Hepatocyte (in vitro differentiated cells): ENCODE measurements around the gene GRP. TPM values are rescaled to one million over a fixed set of nuclear protein-coding genes. Genes with fewer than 3 reads are reported as not detected.

Experiments used
- DNase-seq: peaks from one replicate; pipeline ENCODE4 v3.0.0-alpha.2; 2016; ENCODE audit warnings: low spot score
- H2AFZ ChIP-seq: fragments of 200-600 bp; sonication (generic); 2 replicates; pipeline ENCODE4 v1.6.0; 2016; ENCODE audit warnings: antibody characterized with exemption, mild to moderate bottlenecking
- H3K27ac ChIP-seq: fragments of 200-600 bp; sonication (generic); 2 replicates; pipeline ENCODE4 v1.5.1; 2016; ENCODE audit warnings: mild to moderate bottlenecking
- H3K27me3 ChIP-seq: fragments of 200-600 bp; sonication (generic); 2 replicates; pipeline ENCODE4 v1.6.1; 2016
- H3K36me3 ChIP-seq: fragments of 200-600 bp; sonication (generic); replicated peaks from 2 replicates; pipeline ENCODE4 v1.5.1; 2016; ENCODE audit warnings: low read depth; ENCODE audit not compliant: insufficient read depth
- H3K4me1 ChIP-seq: fragments of 200-600 bp; sonication (generic); 2 replicates; pipeline ENCODE4 v1.5.1; 2016; ENCODE audit warnings: mild to moderate bottlenecking, moderate library complexity; ENCODE audit not compliant: insufficient read depth
- H3K4me2 ChIP-seq: fragments of 200-600 bp; sonication (generic); 2 replicates; pipeline ENCODE4 v1.6.0; 2016
- H3K4me3 ChIP-seq: fragments of 200-600 bp; sonication (generic); 2 replicates; pipeline ENCODE4 v1.5.1; 2016; ENCODE audit warnings: mild to moderate bottlenecking
- H3K79me2 ChIP-seq: fragments of 200-600 bp; sonication (generic); 2 replicates; pipeline ENCODE4 v1.6.0; 2017; ENCODE audit warnings: mild to moderate bottlenecking
- H3K9me2 ChIP-seq: fragments of 200-600 bp; sonication (generic); replicated peaks from 2 replicates; pipeline ENCODE4 v1.6.0; 2017; ENCODE audit warnings: mild to moderate bottlenecking; ENCODE audit not compliant: insufficient read depth
- H3K9me3 ChIP-seq: fragments of 200-600 bp; sonication (generic); 2 replicates; pipeline ENCODE4 v1.5.1; 2016; ENCODE audit warnings: low read depth, mild to moderate bottlenecking
- H4K20me1 ChIP-seq: fragments of 200-600 bp; sonication (generic); 2 replicates; pipeline ENCODE4 v1.6.0; 2016; ENCODE audit warnings: mild to moderate bottlenecking; ENCODE audit not compliant: insufficient read depth, poor library complexity, severe bottlenecking
- CTCF ChIP-seq: fragments of 200-600 bp; sonication (generic); IDR thresholded peaks from 2 replicates; pipeline ENCODE4 v1.5.1; 2016; ENCODE audit warnings: antibody characterized with exemption, mild to moderate bottlenecking; ENCODE audit not compliant: poor library complexity
- EZH2 ChIP-seq: fragments of 200-600 bp; sonication (generic); IDR thresholded peaks from 2 replicates; pipeline ENCODE4 v1.6.1; 2016; ENCODE audit warnings: antibody characterized with exemption, mild to moderate bottlenecking, borderline replicate concordance
- EZH2phosphoT487 ChIP-seq: fragments of 200-600 bp; sonication (generic); IDR thresholded peaks from one replicate; pipeline ENCODE4 v1.6.1; 2018; ENCODE audit warnings: antibody characterized with exemption, mild to moderate bottlenecking, low read depth, moderate library complexity; ENCODE audit not compliant: unreplicated experiment, severe bottlenecking
- WGBS: methylation state at CpG from one replicate; pipeline ENCODE4 v1.1.6; 2016; ENCODE audit warnings: low lambda C conversion rate; ENCODE audit errors: missing lambda C conversion rate; 5-methylcytosine and 5-hydroxymethylcytosine counted together
- polyA plus RNA-seq: library from polyadenylated mRNA; unstranded; fragments of >200 nt; fragmentation: Nextera tagmentation; extraction: Ambion mirVana; gene quantifications from 2 replicates; pipeline ENCODE4 v1.2.1, GENCODE V29; 2016
- total RNA-seq: library from RNA; depleted of rRNA; stranded (reverse); fragments of >200 nt; gene quantifications from 2 replicates; pipeline ENCODE4 v1.2.3, GENCODE V29; 2014

GRP gene
- total and polyA plus RNA-seq, 2 experiments from 2014 or later: 0.71 to 2.6 TPM

GRCh38 chr18:59265974-59266369 lies 46.0 kb downstream of the GRP start:
- Histone ChIP-seq H2AFZ (no peak overlapping the region), H3K4me3 (no peak overlapping the region), H3K4me1 (peaks cover 8% of the 10 kb centered on the region), H3K27ac (no peak overlapping the region), H3K27me3 (peaks cover 83% of the 10 kb centered on the region), H3K79me2 (no peaks in the 10 kb centered on the region), H3K9me3 (no peaks in the 10 kb centered on the region), H3K4me2 (peak overlapping the region; percentile 71), H3K36me3 (no peaks in the 10 kb centered on the region), H3K9me2 (no peaks in the 10 kb centered on the region), H4K20me1 (no peaks in the 10 kb centered on the region)
- DNase-seq: no peak
- WGBS: 27% methylated on average over 12 of the region's 12 CpGs
- TF ChIP-seq CTCF (no peak), EZH2phosphoT487 (peak; percentile 10)

GRCh38 chr18:59266459-59266858 lies 46.5 kb downstream of the GRP start:
- no peak for TF ChIP-seq EZH2
- TF ChIP-seq EZH2phosphoT487: peak; percentile 83
- peaks cover 8% of the 10 kb centered on the region for H3K4me1 ChIP-seq
- no peaks in the 10 kb centered on the region for H3K79me2 ChIP-seq
- H3K27ac ChIP-seq: no peak overlapping the region
- H4K20me1 ChIP-seq: no peaks in the 10 kb centered on the region
- no peak overlapping the region for H3K4me2 ChIP-seq
- 76% methylated on average over 1 of the region's 1 CpG for WGBS
- no peak for DNase-seq
- no peak overlapping the region for H3K4me3 ChIP-seq
- no peaks in the 10 kb centered on the region for H3K9me3 ChIP-seq
- no peak overlapping the region for H2AFZ ChIP-seq
- H3K27me3 ChIP-seq: peaks cover 88% of the 10 kb centered on the region
- H3K9me2 ChIP-seq: no peaks in the 10 kb centered on the region
- H3K36me3 ChIP-seq: no peaks in the 10 kb centered on the region

GRCh38 chr18:59266886-59267502 lies 47.0 kb downstream of the GRP start:
- Histone ChIP-seq H3K4me2 (peak overlapping the region; percentile 86), H3K9me3 (no peaks in the 10 kb centered on the region), H3K27me3 (peaks cover 93% of the 10 kb centered on the region)

More at GRCh38 chr18:59266886-59267502, 47.0 kb downstream of the GRP start:
- Histone ChIP-seq H3K79me2 (no peaks in the 10 kb centered on the region), H3K4me3 (no peak overlapping the region), H3K4me1 (peaks cover 8% of the 10 kb centered on the region), H3K9me2 (no peaks in the 10 kb centered on the region), H2AFZ (no peak overlapping the region), H3K27ac (no peak overlapping the region), H3K36me3 (no peaks in the 10 kb centered on the region), H4K20me1 (no peaks in the 10 kb centered on the region)
- no peak for DNase-seq
- WGBS: 19% methylated on average over 10 of the region's 10 CpGs
- TF ChIP-seq EZH2: no peak
- TF ChIP-seq CTCF: no peak
- TF ChIP-seq EZH2phosphoT487: no peak
